Measurements from ENCODE around the gene MEX3B. TPM values are rescaled to one million over a fixed set of nuclear protein-coding genes. Genes with fewer than 3 reads are reported as not detected.
A peak's percentile ranks its signal among the peaks of the same experiment; 100 is the strongest.

The MEX3B gene
- total and polyA plus RNA-seq, 8 donors: 0.13 to 2.2 (median 0.45) TPM

- Histone ChIP-seq H3K27me3 (no peaks in the 10 kb centered on the region), H3K4me1 (no peaks in the 10 kb centered on the region), H3K4me3 (no peak overlapping the region), H3K36me3 (no peaks in the 10 kb centered on the region), H3K27ac (no peak overlapping the region), H3K9me3 (no peaks in the 10 kb centered on the region)
- ATAC-seq (no peak), FAIRE-seq (no peak), DNase-seq (no peak)
- WGBS, 2 donors: 90 to 91% methylated on average over 5 of the region's 5 CpGs
- TF ChIP-seq, protein P1, sequence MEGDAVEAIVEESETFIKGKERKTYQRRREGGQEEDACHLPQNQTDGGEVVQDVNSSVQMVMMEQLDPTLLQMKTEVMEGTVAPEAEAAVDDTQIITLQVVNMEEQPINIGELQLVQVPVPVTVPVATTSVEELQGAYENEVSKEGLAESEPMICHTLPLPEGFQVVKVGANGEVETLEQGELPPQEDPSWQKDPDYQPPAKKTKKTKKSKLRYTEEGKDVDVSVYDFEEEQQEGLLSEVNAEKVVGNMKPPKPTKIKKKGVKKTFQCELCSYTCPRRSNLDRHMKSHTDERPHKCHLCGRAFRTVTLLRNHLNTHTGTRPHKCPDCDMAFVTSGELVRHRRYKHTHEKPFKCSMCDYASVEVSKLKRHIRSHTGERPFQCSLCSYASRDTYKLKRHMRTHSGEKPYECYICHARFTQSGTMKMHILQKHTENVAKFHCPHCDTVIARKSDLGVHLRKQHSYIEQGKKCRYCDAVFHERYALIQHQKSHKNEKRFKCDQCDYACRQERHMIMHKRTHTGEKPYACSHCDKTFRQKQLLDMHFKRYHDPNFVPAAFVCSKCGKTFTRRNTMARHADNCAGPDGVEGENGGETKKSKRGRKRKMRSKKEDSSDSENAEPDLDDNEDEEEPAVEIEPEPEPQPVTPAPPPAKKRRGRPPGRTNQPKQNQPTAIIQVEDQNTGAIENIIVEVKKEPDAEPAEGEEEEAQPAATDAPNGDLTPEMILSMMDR (IDR thresholded peaks at IDR 0.05): no peak
- intact Hi-C loops (cut with DNase I): no loop called here
These were observed 27.2 kb upstream of the MEX3B start for GRCh38 chr15:82072926-82073537.

GRCh38 chr15:82066455-82066854 lies 20.6 kb upstream of the MEX3B start:
- Histone ChIP-seq H3K9me3 (no peaks in the 10 kb centered on the region), H3K4me1 (no peaks in the 10 kb centered on the region), H3K27me3 (peaks cover 0 to 15% (median 2%) of the 10 kb centered on the region in 4 donors), H3K27ac (no peak overlapping the region), H3K36me3 (no peaks in the 10 kb centered on the region), H3K4me3 (no peak overlapping the region)
- TF ChIP-seq, protein P1 (IDR thresholded peaks at IDR 0.05): no peak
- DNase-seq: no peak
- 83 to 89% methylated on average over 4 of the region's 4 CpGs for WGBS, 2 donors
- intact Hi-C loops (cut with DNase I): no loop called here
- ATAC-seq: no peak
- FAIRE-seq: no peak

GRCh38 chr15:82064824-82065223 lies 19.0 kb upstream of the MEX3B start:
- Histone ChIP-seq H3K36me3 (no peaks in the 10 kb centered on the region), H3K4me1 (no peaks in the 10 kb centered on the region), H3K27ac (no peak overlapping the region), H3K27me3 (peaks cover 0 to 15% (median 2%) of the 10 kb centered on the region in 4 donors), H3K4me3 (no peak overlapping the region), H3K9me3 (no peaks in the 10 kb centered on the region)
- intact Hi-C loops (cut with DNase I): no loop called here
- DNase-seq: no peak
- 69 to 84% methylated on average over 5 of the region's 5 CpGs for WGBS, 2 donors
- TF ChIP-seq, protein P1 (IDR thresholded peaks at IDR 0.05): no peak
- no peak for FAIRE-seq
- no peak for ATAC-seq

- no peak overlapping the region for H3K4me3 ChIP-seq
- TF ChIP-seq, protein P1 (IDR thresholded peaks at IDR 0.05): no peak
- H3K9me3 ChIP-seq: no peaks in the 10 kb centered on the region
- 18 to 19% methylated on average over 20 of the region's 20 CpGs for WGBS, 2 donors
- H3K27me3 ChIP-seq: peaks cover 0 to 15% (median 2%) of the 10 kb centered on the region in 4 donors
- peak in 1 of 4 donors; percentile 34 for ATAC-seq
- H3K36me3 ChIP-seq: no peaks in the 10 kb centered on the region
- no peaks in the 10 kb centered on the region for H3K4me1 ChIP-seq
- no peak for DNase-seq
- intact Hi-C loops (cut with DNase I): no loop called here
- no peak for FAIRE-seq
- no peak overlapping the region for H3K27ac ChIP-seq
These were observed 16.9 kb upstream of the MEX3B start for GRCh38 chr15:82062479-82063454.

All from pancreas (tissue), 10 donors.